ENCODE measurements around the gene SSBP2. TPM values are rescaled to one million over a fixed set of nuclear protein-coding genes. Genes with fewer than 3 reads are reported as not detected.

The SSBP2 gene
- total RNA-seq, 1 donor from 2014 or later, result 85.8 TPM

- H3K36me3 Mint-ChIP-seq, result no peaks in the 10 kb centered on the region
- no peak for TF ChIP-seq CTCF (IDR thresholded peaks at IDR 0.05; ENCODE audit: unreplicated experiment)
- H3K4me1 Mint-ChIP-seq, result no peaks in the 10 kb centered on the region
- no peaks in the 10 kb centered on the region for H3K9me3 Mint-ChIP-seq
- H3K4me3 Mint-ChIP-seq, result no peak overlapping the region
- no peak for DNase-seq (ENCODE audit: low spot score in 2 of 2, unreplicated experiment in 2 of 2)
- no peak overlapping the region for H3K27ac Mint-ChIP-seq
- peaks cover 23% of the 10 kb centered on the region for H3K27me3 Mint-ChIP-seq (ENCODE audit: low read depth)
Observed at GRCh38 chr5:81388169-81388568, 362.7 kb downstream of the SSBP2 start.

GRCh38 chr5:81383867-81384266 is 367.0 kb downstream of the SSBP2 start:
- no peak for TF ChIP-seq CTCF (IDR thresholded peaks at IDR 0.05; ENCODE audit: unreplicated experiment)
- no peaks in the 10 kb centered on the region for H3K36me3 Mint-ChIP-seq
- no peaks in the 10 kb centered on the region for H3K9me3 Mint-ChIP-seq
- H3K4me1 Mint-ChIP-seq, result no peaks in the 10 kb centered on the region
- peaks cover 3% of the 10 kb centered on the region for H3K27me3 Mint-ChIP-seq (ENCODE audit: low read depth)
- no peak overlapping the region for H3K27ac Mint-ChIP-seq
- no peak overlapping the region for H3K4me3 Mint-ChIP-seq
- DNase-seq (ENCODE audit: low spot score in 2 of 2, unreplicated experiment in 2 of 2), result no peak

GRCh38 chr5:81371354-81371876 is 379.5 kb downstream of the SSBP2 start:
- peaks cover 5% of the 10 kb centered on the region for H3K9me3 Mint-ChIP-seq
- H3K36me3 Mint-ChIP-seq, result no peaks in the 10 kb centered on the region
- no peaks in the 10 kb centered on the region for H3K4me1 Mint-ChIP-seq
- no peak for DNase-seq (ENCODE audit: low spot score in 2 of 2, unreplicated experiment in 2 of 2)
- H3K27ac Mint-ChIP-seq, result no peak overlapping the region
- no peak for TF ChIP-seq CTCF (IDR thresholded peaks at IDR 0.05; ENCODE audit: unreplicated experiment)
- H3K4me3 Mint-ChIP-seq, result no peak overlapping the region
- peaks cover 18% of the 10 kb centered on the region for H3K27me3 Mint-ChIP-seq (ENCODE audit: low read depth)

- H3K4me1 Mint-ChIP-seq, result no peaks in the 10 kb centered on the region
- no peak overlapping the region for H3K4me3 Mint-ChIP-seq
- TF ChIP-seq CTCF (IDR thresholded peaks at IDR 0.05; ENCODE audit: unreplicated experiment), result no peak
- peaks cover 13% of the 10 kb centered on the region for H3K27me3 Mint-ChIP-seq (ENCODE audit: low read depth)
- H3K9me3 Mint-ChIP-seq, result peaks cover 5% of the 10 kb centered on the region
- no peak overlapping the region for H3K27ac Mint-ChIP-seq
- H3K36me3 Mint-ChIP-seq, result no peaks in the 10 kb centered on the region
- no peak for DNase-seq (ENCODE audit: low spot score in 2 of 2, unreplicated experiment in 2 of 2)
Observed at GRCh38 chr5:81370912-81371311, 380.0 kb downstream of the SSBP2 start.

- Mint-ChIP-seq H3K27me3 (ENCODE audit: low read depth) (no peaks in the 10 kb centered on the region), H3K9me3 (no peaks in the 10 kb centered on the region), H3K4me1 (peaks cover 8% of the 10 kb centered on the region), H3K27ac (no peak overlapping the region), H3K36me3 (no peaks in the 10 kb centered on the region), H3K4me3 (no peak overlapping the region)
- DNase-seq (ENCODE audit: low spot score in 2 of 2, unreplicated experiment in 2 of 2), result no peak
- no peak for TF ChIP-seq CTCF (IDR thresholded peaks at IDR 0.05; ENCODE audit: unreplicated experiment)
Observed at GRCh38 chr5:81365541-81365940, 385.4 kb downstream of the SSBP2 start.

Data from mesothelial cell of epicardium (in vitro differentiated cells).